ENCODE measurements around the gene TXLNA. TPM values are rescaled to one million over a fixed set of nuclear protein-coding genes. Genes with fewer than 3 reads are reported as not detected.
A peak's percentile ranks its signal among the peaks of the same experiment; 100 is the strongest.

TXLNA gene
- total and polyA plus RNA-seq, 5 donors = 13.8 to 29.4 (median 20.9) TPM

DNA sequence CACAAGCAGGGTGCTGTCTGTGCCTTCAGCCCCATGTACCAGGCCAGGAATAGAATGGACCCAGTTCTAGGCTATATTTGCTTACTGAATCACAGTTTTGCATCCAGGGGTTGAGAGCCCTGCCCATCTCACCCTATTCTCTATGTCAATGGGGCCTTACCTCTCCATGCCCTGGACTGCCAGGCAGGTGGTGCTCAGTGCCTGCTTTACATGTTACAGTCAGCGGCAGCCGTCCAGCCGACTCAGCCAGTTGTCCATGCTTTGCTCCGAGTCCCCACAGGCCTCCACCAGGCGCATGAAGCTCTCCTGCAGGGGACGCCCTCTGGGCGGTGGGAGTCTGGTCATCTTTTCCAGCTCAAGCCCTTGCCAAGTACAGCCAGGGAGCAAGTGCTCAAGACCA lies 55.3 kb downstream of the TXLNA start:
- DNase-seq (peak in 1 of 3 donors; percentile 18), ATAC-seq (peak in 1 of 2 donors; percentile 4)
- Histone ChIP-seq H3K9me3 (ENCODE audit: control insufficient read depth, low read length) (no peaks in the 10 kb centered on the region), H3K27me3 (ENCODE audit: control insufficient read depth, insufficient read depth) (no peaks in the 10 kb centered on the region), H3K27ac (ENCODE audit: low read length) (no peak overlapping the region), H3K4me3 (ENCODE audit: low read length) (no peak overlapping the region), H3K4me1 (ENCODE audit: control insufficient read depth, insufficient read depth, low read length) (no peaks in the 10 kb centered on the region)
- intact Hi-C loops (cut with DNase I) = no loop called here
- 83% methylated on average over 7 of the region's 7 CpGs for WGBS

DNA sequence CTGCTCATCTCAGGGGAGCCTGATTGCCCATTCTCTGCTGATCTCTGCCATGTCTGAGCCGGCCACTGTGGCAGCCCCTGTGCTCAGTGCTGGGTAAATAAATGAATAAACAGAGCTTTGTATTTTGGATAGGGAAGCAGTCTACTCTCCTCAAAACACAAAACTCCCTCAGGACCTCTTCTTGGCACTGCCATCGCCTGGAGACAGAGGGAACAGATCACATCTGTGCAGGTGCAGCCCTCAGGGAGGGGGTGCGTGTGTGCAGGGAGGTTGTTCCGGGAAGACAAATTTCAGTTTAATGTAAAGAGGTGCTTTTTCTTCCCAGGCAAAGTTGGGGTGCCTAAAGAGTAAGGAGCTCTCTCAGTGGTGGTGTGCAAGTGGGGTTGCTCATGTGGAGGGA lies 59.9 kb downstream of the TXLNA start:
- ATAC-seq (no peak), DNase-seq (no peak)
- Histone ChIP-seq H3K27me3 (ENCODE audit: control insufficient read depth, insufficient read depth) (no peaks in the 10 kb centered on the region), H3K9me3 (ENCODE audit: control insufficient read depth, low read length) (no peaks in the 10 kb centered on the region), H3K27ac (ENCODE audit: low read length) (no peak overlapping the region), H3K4me3 (ENCODE audit: low read length) (no peak overlapping the region), H3K4me1 (ENCODE audit: control insufficient read depth, insufficient read depth, low read length) (no peaks in the 10 kb centered on the region)
- 61% methylated on average over 4 of the region's 4 CpGs for WGBS
- intact Hi-C loops (cut with DNase I) = no loop called here

DNA sequence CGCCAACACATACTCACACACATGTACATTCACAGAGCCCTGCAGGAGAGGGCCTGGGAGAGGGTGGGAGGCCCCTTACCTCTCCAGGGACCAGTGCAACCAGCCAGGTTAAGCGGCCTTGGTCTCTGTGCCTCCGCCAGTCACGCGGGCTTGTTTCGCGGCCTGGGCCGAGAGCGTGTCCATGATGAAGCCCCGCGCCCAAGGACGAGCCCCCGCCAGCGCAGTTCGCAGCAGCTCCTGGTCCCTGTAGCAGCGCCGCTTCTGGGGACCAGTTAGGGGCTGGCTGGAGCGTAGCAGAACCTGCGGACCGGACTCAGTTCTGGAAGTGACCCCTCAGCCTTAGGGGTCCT lies 60.3 kb downstream of the TXLNA start:
- 60% methylated on average over 20 of the region's 20 CpGs for WGBS
- DNase-seq = peak in 2 of 3 donors; percentile 59 to 61
- no peak for ATAC-seq

DNA sequence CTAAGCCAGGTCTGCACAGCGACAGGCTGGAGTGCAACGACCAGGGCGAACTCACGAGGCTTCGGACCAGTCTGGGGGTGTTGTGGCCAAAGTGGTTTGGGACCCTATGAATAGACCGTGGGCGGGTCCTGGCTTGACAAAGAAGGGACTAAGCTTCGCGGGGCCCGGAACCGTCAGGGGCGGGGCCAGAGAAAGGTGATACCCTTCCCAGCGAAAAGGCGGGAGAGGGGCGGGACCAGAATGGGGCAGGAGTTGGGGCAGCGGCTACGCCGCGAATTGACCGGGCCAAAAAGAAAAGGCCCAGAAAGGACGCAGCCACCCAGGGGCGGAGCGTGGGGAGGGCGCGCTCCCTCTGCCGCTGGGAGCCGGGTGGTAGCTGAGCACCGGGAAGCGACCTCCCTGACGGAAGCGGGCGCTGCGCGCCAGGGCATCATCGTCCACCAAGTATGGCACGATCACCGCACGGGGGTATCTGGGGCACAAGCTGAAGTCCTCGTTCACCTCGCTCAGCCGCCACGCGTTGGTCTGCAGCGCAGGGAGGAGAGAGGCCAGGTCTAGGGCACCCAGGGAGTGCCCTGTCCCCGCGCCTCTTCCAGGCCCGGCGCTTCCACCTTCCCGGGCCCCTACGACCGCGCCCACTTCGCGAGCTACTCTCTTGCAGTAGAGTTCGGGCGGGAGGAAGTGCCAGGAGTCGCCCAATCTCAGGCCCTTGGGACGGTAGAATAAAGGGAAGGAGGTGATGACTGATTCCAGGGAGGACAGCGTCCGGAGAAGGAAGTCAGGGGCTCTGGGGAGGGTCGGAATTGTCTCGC lies 60.9 kb downstream of the TXLNA start:
- WGBS = 3% methylated on average over 62 of the region's 62 CpGs
- H3K4me1 ChIP-seq (ENCODE audit: control insufficient read depth, insufficient read depth, low read length) = no peaks in the 10 kb centered on the region
- intact Hi-C loops (cut with DNase I) = loop anchor here in 1 of 4 donors (10.0 kb wide), 1 partner anchor 54 kb away; the partner anchor contains the start of gene HDAC1
- DNase-seq (peak; percentile 73 to 90 (median 88)), ATAC-seq (peak; percentile 86 to 90)
- peak overlapping the region; percentile 63 for H3K4me3 ChIP-seq (ENCODE audit: low read length)
- H3K9me3 ChIP-seq (ENCODE audit: control insufficient read depth, low read length) = no peaks in the 10 kb centered on the region
- no peaks in the 10 kb centered on the region for H3K27me3 ChIP-seq (ENCODE audit: control insufficient read depth, insufficient read depth)
- H3K27ac ChIP-seq (ENCODE audit: low read length) = peak overlapping the region; percentile 28

More for the DNA sequence above, 60.3 kb downstream of the TXLNA start:
- Histone ChIP-seq H3K4me1 (ENCODE audit: control insufficient read depth, insufficient read depth, low read length) (no peaks in the 10 kb centered on the region), H3K4me3 (ENCODE audit: low read length) (peak overlapping the region; percentile 63), H3K27me3 (ENCODE audit: control insufficient read depth, insufficient read depth) (no peaks in the 10 kb centered on the region), H3K27ac (ENCODE audit: low read length) (no peak overlapping the region), H3K9me3 (ENCODE audit: control insufficient read depth, low read length) (no peaks in the 10 kb centered on the region)
- intact Hi-C loops (cut with DNase I) = loop anchor here in 1 of 4 donors (10.0 kb wide), 1 partner anchor 55 kb away; the partner anchor contains the start of gene HDAC1

DNA sequence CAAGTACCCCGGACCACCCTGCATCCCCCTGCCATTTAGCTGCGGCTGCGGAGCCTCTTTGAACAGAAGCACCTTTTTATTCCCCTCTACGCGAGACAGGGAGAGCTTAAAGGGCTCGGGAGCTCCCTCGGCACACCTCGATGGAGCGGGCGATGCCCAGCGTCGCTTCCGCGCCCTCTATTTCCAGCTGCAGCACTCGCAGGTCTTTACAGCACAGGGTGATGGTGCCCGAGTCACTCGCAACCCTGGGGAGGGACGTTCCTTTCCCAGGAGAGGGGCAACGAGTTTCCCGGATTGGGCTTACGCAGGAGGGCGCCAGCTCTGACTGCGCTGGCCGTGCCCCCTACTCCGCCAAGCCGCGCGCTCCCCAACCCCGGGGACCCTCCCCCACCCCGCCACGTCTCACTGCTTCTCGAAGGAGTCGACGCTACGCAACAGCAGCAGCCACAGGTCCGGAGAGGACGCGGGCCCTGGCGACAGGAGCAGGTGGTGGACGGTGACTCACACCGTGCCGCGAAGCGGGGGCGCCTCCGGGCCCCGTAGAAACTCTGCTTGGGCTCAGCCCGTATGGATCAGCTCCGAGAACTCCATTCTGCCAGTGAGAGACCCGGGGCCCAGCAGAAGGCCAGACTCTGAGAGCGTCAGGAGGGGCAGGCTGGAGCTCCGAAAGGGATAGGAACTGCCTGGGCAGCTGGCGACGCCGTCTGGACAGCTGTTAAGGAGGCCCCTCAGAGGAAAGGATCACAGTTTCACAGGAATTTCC lies 61.7 kb downstream of the TXLNA start:
- H3K27me3 ChIP-seq (ENCODE audit: control insufficient read depth, insufficient read depth) = no peaks in the 10 kb centered on the region
- DNase-seq (peak; percentile 61 to 87 (median 82)), ATAC-seq (peak; percentile 76 to 77)
- peak overlapping the region; percentile 53 for H3K27ac ChIP-seq (ENCODE audit: low read length)
- intact Hi-C loops (cut with DNase I) = loop anchor here in 1 of 4 donors (10.0 kb wide), 1 partner anchor 54 kb away; the partner anchor contains the start of gene HDAC1
- H3K4me1 ChIP-seq (ENCODE audit: control insufficient read depth, insufficient read depth, low read length) = no peaks in the 10 kb centered on the region
- peak overlapping the region; percentile 63 for H3K4me3 ChIP-seq (ENCODE audit: low read length)
- no peaks in the 10 kb centered on the region for H3K9me3 ChIP-seq (ENCODE audit: control insufficient read depth, low read length)
- 1% methylated on average over 55 of the region's 55 CpGs for WGBS

DNA sequence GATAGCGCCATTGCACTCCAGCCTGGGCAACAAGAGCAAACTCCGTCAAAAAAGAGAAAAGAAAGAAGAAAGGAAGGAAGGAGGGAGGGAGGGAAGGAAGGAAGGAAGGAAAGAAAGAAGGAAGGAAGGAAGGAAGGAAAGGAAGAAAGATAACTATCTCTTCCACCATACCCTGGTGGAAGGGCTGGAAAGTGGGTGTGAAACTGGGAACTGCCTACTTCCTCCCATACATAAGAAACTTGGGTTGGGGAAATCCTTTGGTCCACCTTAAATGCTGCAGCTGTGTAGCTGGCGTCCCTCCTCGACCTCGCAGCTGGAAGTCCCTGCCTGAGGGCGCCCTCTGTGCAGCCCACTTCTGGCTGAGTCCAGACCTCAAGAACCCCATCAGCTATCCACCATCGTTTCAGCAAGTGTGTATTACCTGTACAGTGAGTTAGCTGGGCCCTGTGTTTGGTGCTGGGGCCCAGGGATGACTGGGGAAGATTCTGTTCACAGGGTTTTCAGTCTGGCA lies 62.9 kb downstream of the TXLNA start:
- intact Hi-C loops (cut with DNase I) = loop anchor here in 1 of 4 donors (10.0 kb wide), 1 partner anchor 52 kb away; the partner anchor contains the start of gene HDAC1
- H3K27me3 ChIP-seq (ENCODE audit: control insufficient read depth, insufficient read depth) = no peaks in the 10 kb centered on the region
- no peak overlapping the region for H3K27ac ChIP-seq (ENCODE audit: low read length)
- peaks cover 4% of the 10 kb centered on the region for H3K4me1 ChIP-seq (ENCODE audit: control insufficient read depth, insufficient read depth, low read length)
- H3K9me3 ChIP-seq (ENCODE audit: control insufficient read depth, low read length) = no peaks in the 10 kb centered on the region
- peak overlapping the region; percentile 17 for H3K4me3 ChIP-seq (ENCODE audit: low read length)
- 26% methylated on average over 7 of the region's 7 CpGs for WGBS
- ATAC-seq (peak in 1 of 2 donors; percentile 25), DNase-seq (peak; percentile 39 to 80 (median 77))

DNA sequence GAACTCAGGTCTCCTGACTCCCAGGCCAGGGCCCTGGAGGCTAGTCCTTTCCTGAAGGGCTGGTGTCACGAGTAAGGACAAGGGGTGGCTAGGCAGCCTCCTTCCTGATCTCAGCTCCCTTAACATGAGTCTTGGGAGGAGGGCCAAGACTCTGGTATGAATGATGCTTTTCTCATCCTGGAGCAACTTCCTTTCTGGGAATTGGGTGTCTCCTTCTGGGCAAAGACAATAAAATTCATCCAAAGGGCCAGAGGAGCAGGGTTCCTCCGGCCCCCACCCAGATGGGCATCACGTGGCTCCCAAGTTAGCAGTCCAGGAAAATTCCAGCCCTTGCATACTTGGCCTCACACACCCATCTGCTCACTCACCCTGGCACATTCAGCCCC lies 67.4 kb downstream of the TXLNA start, which contains the start of gene FAM167B:
FAM167B (plus strand) TSS at position 335 of the 386 bp plus-strand sequence. CDS start 200 bp downstream, outside the sequence.
- peak; percentile 77 to 82 for ATAC-seq
- intact Hi-C loops (cut with DNase I) = loop anchor here in 1 of 4 donors (10.0 kb wide), 1 partner anchor 48 kb away; the partner anchor contains the start of gene HDAC1
- H3K4me3 ChIP-seq (ENCODE audit: low read length) = no peak within 1 kb of the TSS
- 40% methylated on average over 3 of the region's 3 CpGs for WGBS
- no peaks in the 10 kb centered on the region for H3K9me3 ChIP-seq (ENCODE audit: control insufficient read depth, low read length)
- H3K4me1 ChIP-seq (ENCODE audit: control insufficient read depth, insufficient read depth, low read length) = peaks cover 4% of the 10 kb centered on the region
- H3K27ac ChIP-seq (ENCODE audit: low read length) = peak within 1 kb of the TSS; percentile 80
- H3K27me3 ChIP-seq (ENCODE audit: control insufficient read depth, insufficient read depth) = no peaks in the 10 kb centered on the region
- peak; percentile 60 to 81 (median 73) for DNase-seq

DNA sequence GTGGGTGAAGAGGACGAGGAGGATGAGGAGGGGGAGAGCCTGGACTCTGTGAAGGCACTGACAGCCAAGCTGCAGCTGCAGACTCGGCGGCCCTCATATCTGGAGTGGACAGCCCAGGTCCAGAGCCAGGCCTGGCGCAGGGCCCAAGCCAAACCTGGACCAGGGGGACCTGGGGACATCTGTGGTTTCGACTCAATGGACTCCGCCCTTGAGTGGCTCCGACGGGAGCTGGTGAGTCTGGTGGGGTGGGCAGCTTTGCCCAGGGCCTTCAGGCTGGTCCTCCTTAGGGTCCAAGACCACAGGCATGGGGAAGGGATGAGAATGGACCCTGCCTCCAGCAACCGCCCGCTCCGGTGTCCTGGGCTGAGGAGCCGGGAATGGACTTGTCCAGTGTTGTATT lies 68.0 kb downstream of the TXLNA start:
- intact Hi-C loops (cut with DNase I) = loop anchor here in 1 of 4 donors (10.0 kb wide), 1 partner anchor 47 kb away; the partner anchor contains the start of gene HDAC1
- H3K4me3 ChIP-seq (ENCODE audit: low read length) = no peak overlapping the region
- 56% methylated on average over 12 of the region's 12 CpGs for WGBS

More for the DNA sequence above, 68.0 kb downstream of the TXLNA start:
- ATAC-seq (peak; percentile 3), DNase-seq (peak in 2 of 3 donors; percentile 76)
- Histone ChIP-seq H3K27ac (ENCODE audit: low read length) (peak overlapping the region; percentile 80), H3K9me3 (ENCODE audit: control insufficient read depth, low read length) (no peaks in the 10 kb centered on the region), H3K4me1 (ENCODE audit: control insufficient read depth, insufficient read depth, low read length) (peaks cover 5% of the 10 kb centered on the region), H3K27me3 (ENCODE audit: control insufficient read depth, insufficient read depth) (no peaks in the 10 kb centered on the region)
